Vagina (tissue), 2 donors: ENCODE data around the gene OR51E1.

Source experiments
- CTCF ChIP-seq, 3 experiments: fragments of 450-650 bp in 2 of 3; fragments of 200-600 bp in 1 of 3; sonication (generic) in 1 of 3; IDR thresholded peaks; one replicate each; pipeline ENCODE4 v1.5.1; 2017 to 2019; ENCODE audit warnings: antibody characterized with exemption in 3 of 3, mild to moderate bottlenecking in 2 of 3, moderate library complexity in 2 of 3
- POLR2A ChIP-seq, 2 donors: fragments of 450-650 bp; IDR thresholded peaks; one replicate each; pipeline ENCODE4 v1.6.1; 2017; ENCODE audit warnings: antibody characterized with exemption in 2 of 2, mild to moderate bottlenecking in 2 of 2, moderate library complexity in 2 of 2
- POLR2AphosphoS5 ChIP-seq, 2 donors: sonication (generic); formaldehyde crosslinking; IDR thresholded peaks; one replicate each; pipeline ENCODE4 v1.9.0; 2017; ENCODE audit warnings: antibody characterized with exemption in 2 of 2, mild to moderate bottlenecking in 2 of 2, low read depth in 1 of 2; ENCODE audit not compliant: insufficient read depth in 1 of 2

GRCh38 chr11:4671741-4672140, 28.0 kb downstream of the OR51E1 start:
- TF ChIP-seq POLR2A (IDR thresholded peaks at IDR 0.05) (no peak), POLR2AphosphoS5 (IDR thresholded peaks at IDR 0.05; ENCODE audit: insufficient read depth in 1 of 2, low read depth in 1 of 2) (no peak), CTCF (IDR thresholded peaks at IDR 0.05) (no peak)
